HepG2 (cell line): ENCODE measurements around the gene IFT88. TPM values are rescaled to one million over a fixed set of nuclear protein-coding genes. Genes with fewer than 3 reads are reported as not detected.
A peak's percentile ranks its signal among the peaks of the same experiment; 100 is the strongest.

ENCODE experiments used
- ARID4A ChIP-seq: sonication (generic); formaldehyde crosslinking; IDR thresholded peaks from 2 replicates; pipeline ENCODE4 v1.5.0; 2020; ENCODE audit warnings: mild to moderate bottlenecking, missing genetic modification reagents, borderline replicate concordance
- ARNT2 ChIP-seq: sonication (generic); formaldehyde crosslinking; IDR thresholded peaks from 2 replicates; pipeline ENCODE4 v1.8.0; 2022; ENCODE audit warnings: mild to moderate bottlenecking, low read depth, missing genetic modification reagents, moderate library complexity
- ERF ChIP-seq: IDR thresholded peaks from 2 replicates; pipeline ENCODE4 v1.6.1; 2018; ENCODE audit warnings: missing biosample characterization, missing genetic modification reagents
- ETV5 ChIP-seq: IDR thresholded peaks from 2 replicates; pipeline ENCODE4 v1.6.1; 2018; ENCODE audit warnings: missing biosample characterization, missing genetic modification reagents, inconsistent platforms, borderline replicate concordance
- HNF4A ChIP-seq: sonication (generic); formaldehyde crosslinking; IDR thresholded peaks from 2 replicates; pipeline ENCODE4 v1.4.0; 2020; ENCODE audit warnings: missing genetic modification reagents
- ISX ChIP-seq: sonication (generic); formaldehyde crosslinking; conservative IDR thresholded peaks from 2 replicates; pipeline ENCODE4 v1.5.0; 2020; ENCODE audit warnings: missing genetic modification reagents
- MIER3 ChIP-seq: IDR thresholded peaks from 2 replicates; pipeline ENCODE4 v1.6.1; 2016; ENCODE audit warnings: missing compliant biosample characterization, borderline replicate concordance
- MNT ChIP-seq: fragments of 450-650 bp; IDR thresholded peaks from 2 replicates; pipeline ENCODE4 v1.6.1; 2016
- MYC ChIP-seq: sonication (generic); formaldehyde crosslinking; IDR thresholded peaks from 2 replicates; pipeline ENCODE4 v1.9.0; 2021; ENCODE audit warnings: missing genetic modification reagents, borderline replicate concordance
- NCOA1 ChIP-seq: sonication (generic); formaldehyde crosslinking; IDR thresholded peaks from 2 replicates; pipeline ENCODE4 v1.9.0; 2021; ENCODE audit warnings: missing genetic modification reagents
- NCOA2 ChIP-seq: sonication (generic); formaldehyde crosslinking; IDR thresholded peaks from 2 replicates; pipeline ENCODE4 v1.8.0; 2022; ENCODE audit warnings: inconsistent platforms
- NFRKB ChIP-seq: fragments of 450-650 bp; IDR thresholded peaks from 2 replicates; pipeline ENCODE4 v1.6.1; 2017
- PAF1 ChIP-seq: IDR thresholded peaks from 2 replicates; pipeline ENCODE4 v1.6.1; 2016; ENCODE audit warnings: missing genetic modification reagents, missing compliant biosample characterization
- POLR2A ChIP-seq, 2 experiments: IDR thresholded peaks; 2 replicates each; pipeline ENCODE4 v1.6.1; 2011; ENCODE audit warnings: low read depth in 2 of 2, low read length in 2 of 2, mild to moderate bottlenecking in 1 of 2, moderate library complexity in 1 of 2; ENCODE audit not compliant: insufficient read depth in 1 of 2
- SMC3 ChIP-seq: IDR thresholded peaks from 2 replicates; pipeline ENCODE4 v1.6.1; 2011; ENCODE audit warnings: low read length, improper control_type of control experiment
- SSRP1 ChIP-seq: IDR thresholded peaks from 2 replicates; pipeline ENCODE4 v1.6.1; 2016; ENCODE audit warnings: control low read depth
- STAG1 ChIP-seq: sonication (generic); formaldehyde crosslinking; IDR thresholded peaks from 2 replicates; pipeline ENCODE4 v1.4.0; 2020; ENCODE audit warnings: missing genetic modification reagents
- THAP8 ChIP-seq: sonication (generic); formaldehyde crosslinking; IDR thresholded peaks from 2 replicates; pipeline ENCODE4 v1.5.1; 2020; ENCODE audit warnings: missing genetic modification reagents, mild to moderate bottlenecking, borderline replicate concordance
- ZBTB25 ChIP-seq: IDR thresholded peaks from 2 replicates; pipeline ENCODE4 v1.6.1; 2018; ENCODE audit warnings: missing genetic modification reagents
- ZIK1 ChIP-seq: sonication (generic); formaldehyde crosslinking; IDR thresholded peaks from 2 replicates; pipeline ENCODE4 v1.5.0; 2020; ENCODE audit warnings: mild to moderate bottlenecking, low read depth, missing genetic modification reagents, borderline replicate concordance
- ZNF430 ChIP-seq: sonication (generic); formaldehyde crosslinking; IDR thresholded peaks from 2 replicates; pipeline ENCODE4 v1.9.0; 2021; ENCODE audit warnings: mild to moderate bottlenecking, missing genetic modification reagents
- ZNF446 ChIP-seq: sonication (generic); formaldehyde crosslinking; IDR thresholded peaks from 2 replicates; pipeline ENCODE4 v1.5.0; 2020; ENCODE audit warnings: mild to moderate bottlenecking, missing genetic modification reagents
- ZNF761 ChIP-seq: sonication (generic); formaldehyde crosslinking; conservative IDR thresholded peaks from 2 replicates; pipeline ENCODE4 v1.4.0; 2020; ENCODE audit warnings: mild to moderate bottlenecking, missing genetic modification reagents
- ZNF772 ChIP-seq: sonication (generic); formaldehyde crosslinking; IDR thresholded peaks from 2 replicates; pipeline ENCODE4 v1.5.0; 2020; ENCODE audit warnings: mild to moderate bottlenecking, missing genetic modification reagents
- polyA plus RNA-seq, 8 experiments: library from polyadenylated mRNA; depleted of rRNA in 3 of 8; stranded (reverse) in 7 of 8; unstranded in 1 of 8; fragments of >200 nt; fragmentation: Illumina TruSeq in 4 of 8; extraction: Trizol in 4 of 8; gene quantifications; 2 replicates each; pipeline versions ENCODE4 v1.2.1 to v1.2.3, GENCODE V29; 2011 to 2016; ENCODE audit warnings: low read depth in 4 of 8, missing spikeins in 1 of 8, mixed read lengths in 1 of 8; ENCODE audit not compliant: insufficient read depth in 1 of 8
- total RNA-seq, 5 experiments: library from RNA; depleted of rRNA; stranded (reverse); fragments of >200 nt; fragmentation: Illumina TruSeq; extraction: Trizol; gene quantifications; 2 replicates each; pipeline ENCODE4 v1.2.3, GENCODE V29; 2016; ENCODE audit warnings: low read depth in 1 of 5

IFT88 gene
- total and polyA plus RNA-seq, 2 of the 13 experiments (the other 11 are each of a cell fraction or from before 2014, with no cell fraction given): 8.4 to 19.9 TPM

- TF ChIP-seq ARID4A: peak; percentile 67; the same call in 1 of the 2 replicates
- no peak for TF ChIP-seq NCOA2
- TF ChIP-seq THAP8: no peak
- TF ChIP-seq ZBTB25: no peak
- no peak for TF ChIP-seq PAF1 (CRISPR knock-in tag)
- TF ChIP-seq ZIK1: peak; percentile 44; the same call in 1 of the 2 replicates
- TF ChIP-seq ZNF430: peak; percentile 77
- peak; percentile 87; the same call in 1 of the 2 replicates for TF ChIP-seq ZNF446 (CRISPR knock-in tag)
- TF ChIP-seq ERF (CRISPR knock-in tag): no peak; the same call in 1 of the 2 replicates
- no peak for TF ChIP-seq MNT
- TF ChIP-seq NCOA1: no peak
- peak; percentile 51 to 72 for TF ChIP-seq POLR2A (IDR thresholded peaks at IDR 0.05; ENCODE audit: insufficient read depth in 1 of 2, low read depth in 2 of 2, low read length in 2 of 2)
- no peak for TF ChIP-seq NFRKB
- no peak for TF ChIP-seq ISX
- TF ChIP-seq SMC3: no peak
- TF ChIP-seq ETV5 (CRISPR knock-in tag): no peak; the same call in 1 of the 2 replicates
- no peak for TF ChIP-seq SSRP1
- TF ChIP-seq STAG1 (CRISPR knock-in tag): peak; percentile 11; the same call in 1 of the 2 replicates
- TF ChIP-seq ZNF772: peak; percentile 86; the same call in 1 of the 2 replicates
- peak; percentile 33; the same call in 1 of the 2 replicates for TF ChIP-seq HNF4A (CRISPR knock-in tag)
- TF ChIP-seq ZNF761 (CRISPR knock-in tag): no peak; the same call in 1 of the 2 replicates
- TF ChIP-seq MYC (CRISPR knock-in tag): peak; percentile 75; the same call in 1 of the 2 replicates
- peak; percentile 37; the same call in 1 of the 2 replicates for TF ChIP-seq ARNT2
- TF ChIP-seq MIER3 (CRISPR knock-in tag): no peak
Measured at GRCh38 chr13:20525601-20526544, 41.1 kb upstream of the IFT88 start, which contains the start of gene CRYL1 (continued).
